ENCODE measurements around the gene PRTG.

- TF ChIP-seq TOPORS (CRISPR knock-in tag; IDR thresholded peaks at IDR 0.05) (no peak), PBX3 (CRISPR knock-in tag; IDR thresholded peaks at IDR 0.05; ENCODE audit: borderline replicate concordance) (no peak), EZH2 (conservative IDR thresholded peaks at IDR 0.05; ENCODE audit: low read depth, low read length) (no peak), NBN (conservative IDR thresholded peaks at IDR 0.05) (no peak), ZNF710 (CRISPR knock-in tag; IDR thresholded peaks at IDR 0.05; ENCODE audit: borderline replicate concordance) (no peak)
Measured at GRCh38 chr15:55683376-55683775, 59.6 kb downstream of the PRTG start.

Data from HepG2 (cell line).